SH-SY5Y (cell line): ENCODE data around the gene NIM1K.

Source experiments
- GATA2 ChIP-seq: IDR thresholded peaks from 2 replicates; pipeline ENCODE4 v1.6.1; 2011; ENCODE audit warnings: mild to moderate bottlenecking, low read depth, low read length
- GATA3 ChIP-seq: IDR thresholded peaks from 2 replicates; pipeline ENCODE4 v1.6.1; 2011; ENCODE audit warnings: low read depth, mild to moderate bottlenecking, low read length, moderate library complexity

- TF ChIP-seq GATA2 (no peak), GATA3 (no peak)
Measured at GRCh38 chr5:43145071-43145470, 47.0 kb upstream of the NIM1K start.
